Measurements from ENCODE around the gene CEMIP2.

CEMIP2 gene

DNA sequence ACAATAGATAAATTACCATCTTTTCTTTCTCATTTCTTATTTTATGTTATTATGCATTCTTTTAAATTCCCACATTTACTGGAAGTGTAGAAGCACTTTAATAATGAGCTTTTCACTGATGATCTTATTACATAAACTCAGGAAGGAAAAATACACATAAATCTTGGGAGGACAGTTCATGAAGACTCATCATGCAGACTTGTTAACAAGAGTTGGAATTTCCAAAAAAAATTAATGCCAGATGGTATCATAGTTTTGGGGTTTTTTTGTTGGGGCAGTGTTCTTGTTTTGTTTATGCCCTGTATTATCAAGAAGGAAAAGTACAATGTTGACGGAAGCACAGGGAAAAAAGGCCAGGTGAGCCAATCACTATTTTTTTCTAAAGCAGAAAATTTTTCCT lies 35.1 kb downstream of the CEMIP2 start:
- peak; percentile 78 for DNase-seq (ENCODE audit: low read depth)
- TF ChIP-seq, protein P1, sequence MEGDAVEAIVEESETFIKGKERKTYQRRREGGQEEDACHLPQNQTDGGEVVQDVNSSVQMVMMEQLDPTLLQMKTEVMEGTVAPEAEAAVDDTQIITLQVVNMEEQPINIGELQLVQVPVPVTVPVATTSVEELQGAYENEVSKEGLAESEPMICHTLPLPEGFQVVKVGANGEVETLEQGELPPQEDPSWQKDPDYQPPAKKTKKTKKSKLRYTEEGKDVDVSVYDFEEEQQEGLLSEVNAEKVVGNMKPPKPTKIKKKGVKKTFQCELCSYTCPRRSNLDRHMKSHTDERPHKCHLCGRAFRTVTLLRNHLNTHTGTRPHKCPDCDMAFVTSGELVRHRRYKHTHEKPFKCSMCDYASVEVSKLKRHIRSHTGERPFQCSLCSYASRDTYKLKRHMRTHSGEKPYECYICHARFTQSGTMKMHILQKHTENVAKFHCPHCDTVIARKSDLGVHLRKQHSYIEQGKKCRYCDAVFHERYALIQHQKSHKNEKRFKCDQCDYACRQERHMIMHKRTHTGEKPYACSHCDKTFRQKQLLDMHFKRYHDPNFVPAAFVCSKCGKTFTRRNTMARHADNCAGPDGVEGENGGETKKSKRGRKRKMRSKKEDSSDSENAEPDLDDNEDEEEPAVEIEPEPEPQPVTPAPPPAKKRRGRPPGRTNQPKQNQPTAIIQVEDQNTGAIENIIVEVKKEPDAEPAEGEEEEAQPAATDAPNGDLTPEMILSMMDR (conservative IDR thresholded peaks at IDR 0.05; ENCODE audit: low read length) = no peak
- H3K4me3 ChIP-seq (ENCODE audit: low read length) = no peak overlapping the region

DNA sequence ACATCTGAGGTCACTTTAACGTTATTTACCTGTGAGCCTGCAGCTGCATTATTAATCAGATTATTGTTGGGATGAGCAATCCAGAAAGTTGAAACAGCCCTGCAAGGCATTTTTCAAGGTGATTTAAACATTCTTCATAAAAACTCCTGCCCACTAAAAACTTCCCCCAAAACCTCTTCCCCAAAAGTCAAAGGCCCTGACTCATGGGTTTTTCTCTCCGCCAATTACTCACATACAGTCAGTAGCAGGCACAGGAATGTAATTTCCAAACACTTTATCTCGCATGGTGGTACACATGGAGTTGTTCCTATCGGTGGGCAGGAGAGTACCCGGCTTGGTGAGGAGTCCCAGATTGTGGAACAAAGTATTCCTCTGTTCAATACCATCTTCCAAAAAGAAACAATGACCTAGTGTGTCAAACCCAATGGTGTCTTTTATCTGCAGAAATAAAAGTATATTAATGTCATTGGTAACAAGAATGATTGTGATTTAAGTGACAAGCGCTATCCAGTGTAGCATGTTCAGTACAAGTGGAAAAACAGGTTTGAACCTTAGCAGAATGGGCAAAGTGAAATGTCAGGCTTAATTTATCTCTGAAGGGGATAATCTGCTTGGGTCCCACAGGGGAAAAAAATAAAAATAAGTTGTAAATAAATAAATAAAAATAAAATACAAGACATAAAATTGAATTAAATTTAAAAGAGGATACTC lies 38.3 kb downstream of the CEMIP2 start:
- TF ChIP-seq, protein P1 (conservative IDR thresholded peaks at IDR 0.05; ENCODE audit: low read length) = no peak
- no peak overlapping the region for H3K4me3 ChIP-seq (ENCODE audit: low read length)
- DNase-seq (ENCODE audit: low read depth) = no peak

DNA sequence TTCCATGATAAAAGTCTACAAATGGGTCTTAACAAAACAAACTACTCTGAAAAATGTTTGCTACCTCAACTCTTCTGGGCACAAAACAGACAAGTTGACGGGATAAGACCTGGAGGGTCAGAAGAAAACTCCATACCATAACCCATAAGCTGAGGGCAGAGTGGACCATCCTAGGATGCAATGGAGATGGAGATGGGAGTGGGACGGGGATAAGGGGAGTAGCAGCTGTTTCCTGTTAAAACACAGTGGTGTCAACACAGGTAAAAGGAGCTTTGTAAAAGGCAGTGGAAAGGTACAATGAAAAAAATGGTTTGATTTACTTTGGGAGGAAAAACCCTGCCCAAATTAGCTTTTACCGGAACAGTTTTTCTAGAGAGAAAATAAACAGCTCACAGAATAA lies 41.6 kb downstream of the CEMIP2 start:
- H3K4me3 ChIP-seq (ENCODE audit: low read length) = no peak overlapping the region
- DNase-seq (ENCODE audit: low read depth) = no peak
- TF ChIP-seq, protein P1 (conservative IDR thresholded peaks at IDR 0.05; ENCODE audit: low read length) = no peak

DNA sequence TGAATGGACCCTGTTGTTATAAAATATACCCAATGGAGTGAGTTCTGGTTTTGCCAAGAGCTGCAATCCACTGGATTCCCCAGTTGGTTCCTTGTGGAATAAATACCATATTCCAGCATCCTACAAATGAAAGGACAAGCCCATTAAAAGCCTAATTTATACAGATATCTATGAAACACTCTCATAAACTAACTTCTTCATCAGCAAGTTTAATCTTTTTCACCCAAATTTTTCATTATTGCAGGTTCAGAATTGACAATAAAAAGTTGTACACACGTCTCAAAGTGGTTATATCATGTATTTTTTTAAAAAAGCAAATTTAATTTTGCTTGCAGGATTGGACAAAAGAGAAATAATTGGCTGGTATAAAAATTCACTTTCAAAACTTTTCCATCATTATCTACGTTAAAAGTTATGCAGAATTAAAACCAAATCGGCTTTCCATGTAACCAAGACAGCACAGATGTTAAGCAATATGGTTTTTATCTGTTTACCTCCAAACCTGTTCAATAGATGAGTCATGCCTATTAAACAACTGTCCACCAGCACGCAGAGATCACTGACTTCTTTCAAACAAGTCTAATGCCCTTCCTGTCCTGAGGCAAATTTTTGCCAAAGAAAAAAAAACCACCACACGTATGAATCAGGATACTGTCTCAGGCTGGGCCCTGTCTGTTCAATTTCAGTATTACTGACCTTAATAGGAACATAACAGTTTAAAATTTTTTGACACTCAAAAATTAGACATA lies 42.5 kb downstream of the CEMIP2 start:
- TF ChIP-seq, protein P1 (conservative IDR thresholded peaks at IDR 0.05; ENCODE audit: low read length) = no peak
- no peak overlapping the region for H3K4me3 ChIP-seq (ENCODE audit: low read length)
- DNase-seq (ENCODE audit: low read depth) = peak; percentile 49

DNA sequence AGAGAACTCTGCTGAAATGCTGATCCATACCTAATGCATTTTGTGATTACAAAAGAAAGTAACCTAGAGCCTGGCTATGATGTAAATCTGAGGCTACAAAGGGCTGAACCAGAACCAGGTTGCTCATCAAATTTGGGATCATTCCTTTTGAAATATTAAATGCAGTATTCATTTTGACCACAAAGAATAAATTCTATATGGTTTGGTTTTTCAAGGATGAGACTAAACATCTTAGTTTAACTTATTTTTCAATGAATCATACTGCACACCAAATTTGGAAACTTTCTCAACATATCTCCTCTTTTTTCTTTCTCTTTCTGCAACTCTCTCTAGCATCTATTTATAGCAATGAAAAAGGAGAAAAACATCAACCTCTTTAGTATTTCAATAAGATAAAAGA lies 46.5 kb downstream of the CEMIP2 start:
- peak; percentile 12 for DNase-seq (ENCODE audit: low read depth)
- TF ChIP-seq, protein P1 (conservative IDR thresholded peaks at IDR 0.05; ENCODE audit: low read length) = no peak
- no peak overlapping the region for H3K4me3 ChIP-seq (ENCODE audit: low read length)

DNA sequence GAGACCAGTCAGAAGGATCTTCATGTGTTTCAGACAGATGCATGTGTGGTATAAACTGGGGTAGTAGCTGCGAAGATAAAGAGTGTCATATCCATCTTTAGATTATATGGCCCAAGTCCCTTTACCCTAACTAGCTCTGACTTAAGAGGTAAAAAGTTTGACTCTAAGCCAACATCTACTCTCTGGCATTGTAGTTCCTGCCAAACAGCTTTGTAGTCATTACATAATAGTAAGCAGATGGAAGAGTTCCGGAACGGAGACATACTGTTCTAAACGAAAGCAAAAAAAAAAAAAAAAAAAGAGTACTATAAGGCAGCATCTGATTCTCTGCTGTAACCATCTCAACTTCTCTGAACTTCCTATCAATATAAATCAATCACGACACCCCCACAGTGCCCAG lies 48.8 kb downstream of the CEMIP2 start:
- TF ChIP-seq, protein P1 (conservative IDR thresholded peaks at IDR 0.05; ENCODE audit: low read length) = no peak
- no peak overlapping the region for H3K4me3 ChIP-seq (ENCODE audit: low read length)
- DNase-seq (ENCODE audit: low read depth) = peak; percentile 80

DNA sequence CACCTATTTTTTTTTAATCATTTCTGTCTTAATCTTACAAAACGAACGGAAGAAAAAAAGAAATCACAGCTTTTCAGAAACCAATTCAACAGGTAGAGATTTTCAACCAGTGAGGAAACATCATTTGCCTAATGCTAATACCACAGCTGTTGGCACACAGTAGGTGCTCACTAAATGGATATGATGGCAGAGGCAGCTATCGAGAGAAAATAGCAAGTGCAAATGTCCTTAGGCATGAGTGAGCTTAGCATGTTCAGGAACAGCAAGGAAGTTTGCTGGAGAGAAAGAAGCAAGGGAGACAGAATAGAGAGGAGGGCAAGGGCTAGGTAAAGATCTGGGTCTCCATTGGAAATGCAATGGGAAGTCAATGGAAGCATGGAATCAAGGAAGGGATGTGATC lies 49.2 kb downstream of the CEMIP2 start:
- TF ChIP-seq, protein P1 (conservative IDR thresholded peaks at IDR 0.05; ENCODE audit: low read length) = no peak
- DNase-seq (ENCODE audit: low read depth) = no peak
- H3K4me3 ChIP-seq (ENCODE audit: low read length) = no peak overlapping the region

Measured in AG10803 (cell line).